SK-N-SH treated with all-trans-retinoic acid at 6 μM for 48 hours (cell line): ENCODE results near the gene GRM4.

Experiments used
- ATAC-seq: fragments of 200-7000 bp; cut with Tn5 transposase; 3 replicates; pipeline ENCODE4 v1.9.1; 2020; ENCODE audit warnings: mild to moderate bottlenecking, moderate library complexity
- ARNTL ChIP-seq: fragments of 450-650 bp; formaldehyde crosslinking; IDR thresholded peaks from 2 replicates; pipeline ENCODE4 v1.5.0; 2020; ENCODE audit warnings: low read depth, mild to moderate bottlenecking, moderate library complexity, borderline replicate concordance
- BACH2 ChIP-seq: fragments of 250-450 bp; sonication (Bioruptor Pico); IDR thresholded peaks from 2 replicates; pipeline ENCODE4 v1.9.0; 2021; ENCODE audit warnings: mild to moderate bottlenecking, borderline replicate concordance
- CREB5 ChIP-seq: fragments of 250-450 bp; sonication (Bioruptor Pico); IDR thresholded peaks from 2 replicates; pipeline ENCODE4 v1.5.1; 2020; ENCODE audit warnings: low read depth, mild to moderate bottlenecking, moderate library complexity
- CSRNP3 ChIP-seq: fragments of 250-450 bp; sonication (Bioruptor Pico); IDR thresholded peaks from 2 replicates; pipeline ENCODE4 v1.5.1; 2021; ENCODE audit warnings: mild to moderate bottlenecking, moderate library complexity
- ESRRG ChIP-seq: fragments of 250-450 bp; sonication (Bioruptor Pico); IDR thresholded peaks from 2 replicates; pipeline ENCODE4 v1.6.1; 2021; ENCODE audit warnings: mild to moderate bottlenecking
- ISL1 ChIP-seq: fragments of 250-450 bp; sonication (Bioruptor Pico); IDR thresholded peaks from 2 replicates; pipeline ENCODE4 v2.1.2; 2022; ENCODE audit warnings: mild to moderate bottlenecking, moderate library complexity
- PATZ1 ChIP-seq: fragments of 250-450 bp; sonication (Bioruptor Pico); IDR thresholded peaks from 2 replicates; pipeline ENCODE4 v1.8.0; 2020; ENCODE audit warnings: mild to moderate bottlenecking, moderate library complexity, borderline replicate concordance
- POU6F1 ChIP-seq: fragments of 250-450 bp; sonication (Bioruptor Pico); IDR thresholded peaks from 2 replicates; pipeline ENCODE4 v1.8.0; 2021; ENCODE audit warnings: low read depth, mild to moderate bottlenecking, moderate library complexity, borderline replicate concordance
- PPARA ChIP-seq: fragments of 250-450 bp; sonication (Bioruptor Pico); IDR thresholded peaks from 2 replicates; pipeline ENCODE4 v1.5.0; 2020; ENCODE audit warnings: mild to moderate bottlenecking, borderline replicate concordance
- RARB ChIP-seq: fragments of 250-450 bp; sonication (Bioruptor Pico); IDR thresholded peaks from 2 replicates; pipeline ENCODE4 v1.8.0; 2021; ENCODE audit warnings: mild to moderate bottlenecking, moderate library complexity
- SNAI2 ChIP-seq: fragments of 250-450 bp; sonication (Bioruptor Pico); IDR thresholded peaks from 2 replicates; pipeline ENCODE4 v1.5.0; 2020; ENCODE audit warnings: mild to moderate bottlenecking, moderate library complexity
- TCF4 ChIP-seq: fragments of 250-450 bp; sonication (Bioruptor Pico); IDR thresholded peaks from 2 replicates; pipeline ENCODE4 v1.8.0; 2021; ENCODE audit warnings: mild to moderate bottlenecking, moderate library complexity, borderline replicate concordance
- TOX ChIP-seq: fragments of 250-450 bp; sonication (Bioruptor Pico); IDR thresholded peaks from 2 replicates; pipeline ENCODE4 v1.8.0; 2021; ENCODE audit warnings: mild to moderate bottlenecking, moderate library complexity, borderline replicate concordance
- TSHZ2 ChIP-seq: fragments of 250-450 bp; sonication (Bioruptor Pico); IDR thresholded peaks from 2 replicates; pipeline ENCODE4 v1.5.0; 2020; ENCODE audit warnings: mild to moderate bottlenecking, moderate library complexity
- ZFP3 ChIP-seq: fragments of 250-450 bp; sonication (Bioruptor Pico); IDR thresholded peaks from 2 replicates; pipeline ENCODE4 v1.5.0; 2020; ENCODE audit warnings: mild to moderate bottlenecking, moderate library complexity
- ZFP30 ChIP-seq: fragments of 450-650 bp; formaldehyde crosslinking; IDR thresholded peaks from 2 replicates; pipeline ENCODE4 v1.5.0; 2022; ENCODE audit warnings: mild to moderate bottlenecking, moderate library complexity
- ZNF565 ChIP-seq: fragments of 450-650 bp; formaldehyde crosslinking; conservative IDR thresholded peaks from 2 replicates; pipeline ENCODE4 v1.5.0; 2020; ENCODE audit warnings: low read depth, mild to moderate bottlenecking, moderate library complexity
- ZNF70 ChIP-seq: fragments of 450-650 bp; formaldehyde crosslinking; IDR thresholded peaks from 2 replicates; pipeline ENCODE4 v1.5.0; 2020; ENCODE audit warnings: mild to moderate bottlenecking, moderate library complexity

The GRM4 gene

GRCh38 chr6:33976437-33977360 lies 169.2 kb downstream of the GRM4 start (continued):
- TF ChIP-seq PATZ1 (CRISPR knock-in tag), result no peak

GRCh38 chr6:33975661-33976436 lies 170.0 kb downstream of the GRM4 start:
- no peak for ATAC-seq
- TF ChIP-seq ISL1 (CRISPR knock-in tag), result no peak
- TF ChIP-seq BACH2 (CRISPR knock-in tag), result no peak
- no peak for TF ChIP-seq POU6F1 (CRISPR knock-in tag)
- TF ChIP-seq ZNF565 (CRISPR knock-in tag), result no peak
- no peak for TF ChIP-seq TSHZ2
- TF ChIP-seq ARNTL (CRISPR knock-in tag), result no peak

- no peak for ATAC-seq
- TF ChIP-seq ZFP30 (CRISPR knock-in tag) (no peak), ISL1 (CRISPR knock-in tag) (no peak), POU6F1 (CRISPR knock-in tag) (no peak), RARB (CRISPR knock-in tag) (no peak), PPARA (no peak), TSHZ2 (no peak), TCF4 (no peak), ZNF565 (CRISPR knock-in tag) (no peak), BACH2 (CRISPR knock-in tag) (no peak), CSRNP3 (CRISPR knock-in tag) (no peak), ESRRG (CRISPR knock-in tag) (no peak), ZFP3 (CRISPR knock-in tag) (no peak), SNAI2 (CRISPR knock-in tag) (no peak), PATZ1 (CRISPR knock-in tag) (no peak), CREB5 (CRISPR knock-in tag) (no peak), ZNF70 (CRISPR knock-in tag) (no peak), TOX (no peak)
These were observed 171.4 kb downstream of the GRM4 start for GRCh38 chr6:33974471-33974870.
